Calu3 (cell line): Measurements from ENCODE around the gene CLDND2. TPM values are rescaled to one million over a fixed set of nuclear protein-coding genes. Genes with fewer than 3 reads are reported as not detected.

Experiments used
- BruUV-seq: library from RNA; stranded (reverse); fragments of 400-500 nt; replicated peaks from 2 replicates; lab custom pipeline; 2021; lab: Mats Ljungman, UMichigan
- CTCF ChIA-PET: fragments of 300-600 bp; sonication (Branson Sonifier 250); formaldehyde crosslinking; loops from one replicate; lab custom pipeline; 2022; ENCODE audit warnings: antibody characterized with exemption; lab: Charles Lee
- DNase-seq: peaks from one replicate; pipeline ENCODE4 v3.0.0; 2022
- H3K27ac Mint-ChIP-seq: one replicate; pipeline ENCODE4 v1.8.0; 2022; ENCODE audit warnings: mixed read lengths; ENCODE audit not compliant: unreplicated experiment
- H3K27me3 Mint-ChIP-seq: one replicate; pipeline ENCODE4 v1.8.0; 2022; ENCODE audit warnings: mixed read lengths; ENCODE audit not compliant: unreplicated experiment
- H3K36me3 Mint-ChIP-seq: one replicate; pipeline ENCODE4 v1.8.0; 2022; ENCODE audit warnings: mild to moderate bottlenecking, moderate library complexity, mixed read lengths; ENCODE audit not compliant: insufficient read depth, unreplicated experiment
- H3K4me1 Mint-ChIP-seq: one replicate; pipeline ENCODE4 v1.8.0; 2022; ENCODE audit warnings: mild to moderate bottlenecking, low read depth, mixed read lengths; ENCODE audit not compliant: unreplicated experiment
- H3K4me3 Mint-ChIP-seq: one replicate; pipeline ENCODE4 v1.8.0; 2022; ENCODE audit warnings: mild to moderate bottlenecking, low read depth, moderate library complexity, mixed read lengths; ENCODE audit not compliant: unreplicated experiment
- H3K9me3 Mint-ChIP-seq: one replicate; pipeline ENCODE4 v1.8.0; 2022; ENCODE audit warnings: low read depth, mixed read lengths; ENCODE audit not compliant: unreplicated experiment
- intact Hi-C: fragments of 100-400 bp; cut with micrococcal nuclease; formaldehyde crosslinking; loops from one replicate; pipeline ENCODE4 v1.10.0; 2022; ENCODE audit not compliant: unreplicated experiment
- total RNA-seq: library from RNA; stranded (reverse); gene quantifications from 2 replicates; pipeline ENCODE4 v1.2.3, GENCODE V29; 2022
- TF ChIP-seq, protein P1 (sequence below): fragments of 200-600 bp; IDR thresholded peaks from one replicate; pipeline ENCODE4 v1.8.0; 2022; ENCODE audit warnings: antibody characterized with exemption; ENCODE audit not compliant: unreplicated experiment

CLDND2 gene
- total RNA-seq, 1 experiment from 2014 or later = 1.2 TPM

GRCh38 chr19:51337861-51338562 lies 30.8 kb downstream of the CLDND2 start:
- Mint-ChIP-seq H3K4me3 (peak overlapping the region; percentile 72), H3K4me1 (peaks cover 30% of the 10 kb centered on the region), H3K27ac (no peak overlapping the region), H3K9me3 (no peaks in the 10 kb centered on the region), H3K27me3 (no peaks in the 10 kb centered on the region), H3K36me3 (peaks cover 27% of the 10 kb centered on the region)
- BruUV-seq = no TSS peak
- intact Hi-C loops = loop anchor here (2.0 to 5.0 kb wide), 2 partner anchors 29 to 324 kb away; partner anchors contain the start of gene ETFB
- CTCF ChIA-PET = no interaction called here
- no peak for DNase-seq
- TF ChIP-seq, protein P1, sequence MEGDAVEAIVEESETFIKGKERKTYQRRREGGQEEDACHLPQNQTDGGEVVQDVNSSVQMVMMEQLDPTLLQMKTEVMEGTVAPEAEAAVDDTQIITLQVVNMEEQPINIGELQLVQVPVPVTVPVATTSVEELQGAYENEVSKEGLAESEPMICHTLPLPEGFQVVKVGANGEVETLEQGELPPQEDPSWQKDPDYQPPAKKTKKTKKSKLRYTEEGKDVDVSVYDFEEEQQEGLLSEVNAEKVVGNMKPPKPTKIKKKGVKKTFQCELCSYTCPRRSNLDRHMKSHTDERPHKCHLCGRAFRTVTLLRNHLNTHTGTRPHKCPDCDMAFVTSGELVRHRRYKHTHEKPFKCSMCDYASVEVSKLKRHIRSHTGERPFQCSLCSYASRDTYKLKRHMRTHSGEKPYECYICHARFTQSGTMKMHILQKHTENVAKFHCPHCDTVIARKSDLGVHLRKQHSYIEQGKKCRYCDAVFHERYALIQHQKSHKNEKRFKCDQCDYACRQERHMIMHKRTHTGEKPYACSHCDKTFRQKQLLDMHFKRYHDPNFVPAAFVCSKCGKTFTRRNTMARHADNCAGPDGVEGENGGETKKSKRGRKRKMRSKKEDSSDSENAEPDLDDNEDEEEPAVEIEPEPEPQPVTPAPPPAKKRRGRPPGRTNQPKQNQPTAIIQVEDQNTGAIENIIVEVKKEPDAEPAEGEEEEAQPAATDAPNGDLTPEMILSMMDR = no peak

DNA sequence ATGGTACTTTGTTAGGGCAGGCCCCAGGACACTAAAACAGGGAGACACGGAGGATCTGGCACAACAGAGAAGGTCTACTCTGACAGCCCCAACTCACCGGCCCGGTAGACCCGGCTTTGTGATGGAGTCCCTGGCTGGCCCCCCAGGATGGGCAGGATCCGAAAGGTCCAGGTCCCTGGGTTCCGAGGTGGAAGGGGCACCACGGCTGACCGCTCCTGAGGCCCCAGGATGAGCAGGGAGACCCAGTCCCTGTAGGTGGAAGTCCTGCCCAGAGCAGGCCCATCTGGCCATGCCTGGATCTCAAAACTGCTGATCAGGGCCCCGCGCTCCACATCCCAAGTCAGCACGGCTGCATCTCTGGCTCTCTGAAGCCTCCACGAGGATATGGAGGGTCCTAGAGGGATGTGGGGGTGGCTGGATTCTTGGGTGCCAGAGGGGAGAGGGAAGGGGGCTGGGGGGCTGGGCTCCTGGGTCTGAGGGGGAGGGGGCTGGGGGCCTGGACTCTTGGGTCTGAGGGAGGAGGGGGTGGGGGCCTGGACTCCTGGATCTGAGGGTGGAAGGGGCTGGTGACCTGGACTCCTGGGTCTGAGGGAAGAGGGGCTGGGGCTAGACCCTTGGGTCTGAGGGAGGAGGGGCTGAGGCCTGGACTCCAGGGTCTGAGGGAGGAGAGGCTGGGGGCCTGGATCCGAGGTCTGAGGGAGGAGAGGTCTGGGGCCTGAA lies 31.5 kb downstream of the CLDND2 start:
- CTCF ChIA-PET = no interaction called here
- TF ChIP-seq, protein P1 = no peak
- BruUV-seq = no TSS peak
- no peak for DNase-seq
- H3K27me3 Mint-ChIP-seq = no peaks in the 10 kb centered on the region
- H3K4me3 Mint-ChIP-seq = no peak overlapping the region
- H3K9me3 Mint-ChIP-seq = no peaks in the 10 kb centered on the region
- H3K36me3 Mint-ChIP-seq = peaks cover 20% of the 10 kb centered on the region
- intact Hi-C loops = loop anchor here (5.0 kb wide), 1 partner anchor 325 kb away; no protein-coding TSS in a partner anchor
- no peak overlapping the region for H3K27ac Mint-ChIP-seq
- peaks cover 23% of the 10 kb centered on the region for H3K4me1 Mint-ChIP-seq

GRCh38 chr19:51333836-51334460 lies 34.9 kb downstream of the CLDND2 start:
- intact Hi-C loops = no loop called here
- DNase-seq = no peak
- peaks cover 6% of the 10 kb centered on the region for H3K9me3 Mint-ChIP-seq
- H3K27me3 Mint-ChIP-seq = no peaks in the 10 kb centered on the region
- CTCF ChIA-PET = no interaction called here
- no peak overlapping the region for H3K27ac Mint-ChIP-seq
- H3K36me3 Mint-ChIP-seq = peaks cover 5% of the 10 kb centered on the region
- H3K4me3 Mint-ChIP-seq = no peak overlapping the region
- H3K4me1 Mint-ChIP-seq = no peaks in the 10 kb centered on the region
- TF ChIP-seq, protein P1 = no peak
- BruUV-seq = no TSS peak

GRCh38 chr19:51331716-51332115 lies 37.1 kb downstream of the CLDND2 start:
- peaks cover 6% of the 10 kb centered on the region for H3K9me3 Mint-ChIP-seq
- BruUV-seq = no TSS peak
- CTCF ChIA-PET = no interaction called here
- no peak for DNase-seq
- peaks cover 8% of the 10 kb centered on the region for H3K4me1 Mint-ChIP-seq
- peaks cover 18% of the 10 kb centered on the region for H3K27me3 Mint-ChIP-seq
- H3K27ac Mint-ChIP-seq = no peak overlapping the region
- no peak overlapping the region for H3K4me3 Mint-ChIP-seq
- TF ChIP-seq, protein P1 = no peak
- intact Hi-C loops = no loop called here
- H3K36me3 Mint-ChIP-seq = peaks cover 4% of the 10 kb centered on the region
